D341Med (cell line): ENCODE results near the gene RHBG.

ENCODE experiments used
- DNase-seq: peaks from one replicate; pipeline ENCODE4 v3.0.0; 2012; ENCODE audit warnings: low spot score

Gene RHBG

DNA sequence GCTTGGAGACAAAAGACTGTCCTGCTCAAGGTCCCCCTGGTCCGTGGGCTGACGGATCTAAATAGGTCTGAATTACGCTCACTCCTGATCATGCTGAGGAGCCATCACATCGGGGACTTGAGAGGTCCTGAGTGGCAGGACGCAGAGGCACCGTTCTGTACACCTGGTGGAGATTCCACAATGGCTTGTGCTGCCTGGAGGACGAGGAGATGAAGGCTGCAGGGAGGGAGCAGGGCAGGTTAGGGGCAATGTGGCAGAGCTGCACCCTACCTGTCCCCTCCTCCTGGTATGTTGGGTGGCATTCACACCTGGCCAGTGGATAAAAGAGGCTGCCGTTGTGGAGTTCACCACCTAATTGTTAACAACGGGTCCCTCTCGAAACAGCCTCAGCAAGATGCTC, 38.7 kb downstream of the RHBG start:
- no peak for DNase-seq

DNA sequence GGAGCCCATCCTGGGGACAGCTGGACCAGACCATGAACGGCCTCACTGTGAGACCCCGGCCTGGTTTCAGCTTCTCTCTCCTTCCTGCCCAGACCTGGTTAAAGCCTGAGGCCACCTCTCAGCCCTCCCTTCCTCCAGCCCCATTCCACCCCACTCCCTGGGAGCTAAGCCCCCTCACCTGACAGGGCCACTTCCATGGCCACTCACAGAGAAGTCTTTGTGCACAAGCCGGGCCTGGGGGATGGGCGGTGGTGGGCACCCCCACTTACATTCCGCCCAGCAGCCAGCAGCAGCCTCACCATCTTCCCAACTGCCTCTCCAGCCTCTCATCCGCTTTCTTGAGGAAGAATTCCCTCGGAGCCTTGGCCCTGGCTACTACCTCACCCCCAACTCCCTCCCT, 40.4 kb downstream of the RHBG start:
- DNase-seq: no peak

DNA sequence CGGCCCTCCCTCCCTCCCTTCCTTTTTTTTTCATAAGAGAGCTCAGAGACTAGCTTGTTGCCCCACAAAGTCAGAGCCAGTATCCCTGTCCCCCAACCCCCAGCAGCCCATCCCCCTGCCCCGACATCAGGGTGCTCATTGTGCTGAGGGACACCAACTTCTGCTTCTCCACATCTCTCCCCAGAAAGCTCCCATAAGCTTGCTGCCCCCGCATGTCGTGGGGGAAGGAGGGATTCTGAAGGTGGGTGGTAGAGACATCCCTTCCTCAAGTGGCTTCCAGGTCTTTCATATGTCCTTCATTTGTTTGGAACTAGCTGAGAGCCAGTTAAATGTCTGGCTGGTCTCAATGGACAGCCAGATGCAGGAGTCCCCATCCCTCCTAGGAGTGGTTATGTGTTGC, 41.2 kb downstream of the RHBG start:
- no peak for DNase-seq

DNA sequence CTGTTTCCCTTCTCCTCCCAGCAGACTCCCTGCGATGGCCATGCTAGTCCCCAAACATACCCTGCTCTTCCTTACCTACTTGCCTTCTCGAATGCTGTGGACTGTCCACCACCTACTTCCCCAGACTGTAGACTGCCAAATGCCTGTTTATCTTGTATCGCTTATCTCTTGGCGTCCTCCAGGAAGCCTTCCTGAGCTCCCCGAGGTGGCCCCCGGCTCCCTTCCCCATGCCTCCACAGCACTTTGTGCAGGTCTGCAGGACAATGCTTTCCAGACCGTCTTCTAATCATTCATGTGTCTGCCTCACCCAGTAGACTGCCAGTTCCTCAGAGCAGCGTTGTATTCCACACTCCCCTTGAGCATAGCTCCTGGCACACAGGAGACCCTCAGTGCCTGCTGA, 41.7 kb downstream of the RHBG start:
- no peak for DNase-seq

DNA sequence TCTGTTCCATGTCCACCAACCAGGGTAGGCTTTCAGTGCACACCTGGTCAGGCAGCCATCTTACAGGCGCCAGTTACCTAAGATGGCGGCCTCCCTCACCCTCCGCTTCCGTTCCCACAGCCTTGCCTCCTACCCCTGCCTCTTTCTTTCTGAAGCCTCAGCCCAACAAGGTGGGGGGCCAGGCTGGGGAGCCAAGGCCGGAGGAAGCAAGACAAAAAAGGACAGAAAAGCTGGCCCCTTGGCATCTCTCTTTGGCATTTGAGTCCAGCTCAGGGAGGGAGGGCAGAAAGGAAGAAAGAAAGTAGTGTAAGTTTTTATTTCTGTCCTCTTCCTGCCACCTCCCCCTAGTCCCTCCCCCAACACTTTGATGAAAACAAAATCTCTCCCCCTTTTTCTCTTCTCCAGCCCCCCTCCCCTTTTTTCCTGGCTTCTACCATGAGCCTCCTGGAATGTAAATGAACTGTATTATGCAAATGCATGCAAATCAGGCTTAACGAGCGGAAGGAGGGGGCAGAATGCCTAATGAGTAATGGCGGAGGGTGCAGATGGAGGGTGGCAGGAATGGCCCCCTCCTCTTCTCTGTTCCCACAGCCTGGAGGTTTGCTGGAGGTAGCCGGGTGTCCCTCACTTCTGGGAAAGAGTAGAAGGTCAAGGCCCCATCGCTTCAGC, 43.8 kb downstream of the RHBG start:
- no peak for DNase-seq

DNA sequence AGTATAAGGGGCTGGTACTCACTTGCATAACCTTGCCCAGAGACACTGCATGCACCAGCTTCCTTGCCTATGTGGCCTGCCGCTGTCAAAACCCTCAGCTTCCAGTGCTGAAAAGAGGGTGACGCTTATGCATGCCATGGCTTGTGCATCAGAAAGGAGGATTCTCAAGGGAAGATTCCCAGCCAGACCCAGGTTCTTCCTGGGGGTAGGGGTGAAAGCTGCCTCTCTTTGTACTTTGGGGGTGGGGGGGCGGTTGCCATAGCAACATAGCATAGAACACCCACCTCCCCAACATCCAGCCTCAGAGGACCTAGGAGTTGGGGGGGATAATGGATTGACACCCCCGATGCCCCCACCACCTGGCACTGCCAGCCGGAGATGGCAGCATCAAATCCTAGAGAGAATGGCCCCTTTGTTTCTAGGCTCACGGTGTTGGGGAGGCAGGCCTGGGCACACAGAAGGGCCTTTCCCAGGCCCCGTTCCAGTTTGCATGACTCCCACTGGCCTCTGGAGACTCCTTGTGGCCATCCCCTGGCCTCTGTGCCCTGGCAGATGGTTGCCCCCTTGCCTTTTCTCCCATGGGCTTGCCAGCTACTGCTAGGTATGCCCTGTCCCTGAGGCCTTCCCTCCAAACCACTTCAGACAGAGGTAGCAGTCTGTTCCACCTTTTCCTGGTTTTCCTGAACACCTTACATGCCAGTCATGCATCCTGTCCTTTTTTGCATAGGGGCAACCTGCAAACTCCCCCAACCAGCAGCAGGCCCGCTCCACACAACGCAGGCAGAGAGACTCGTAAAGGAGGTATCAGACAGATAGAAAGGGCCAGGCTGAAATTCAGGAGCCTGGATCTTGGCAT, 44.6 kb downstream of the RHBG start:
- DNase-seq: no peak

DNA sequence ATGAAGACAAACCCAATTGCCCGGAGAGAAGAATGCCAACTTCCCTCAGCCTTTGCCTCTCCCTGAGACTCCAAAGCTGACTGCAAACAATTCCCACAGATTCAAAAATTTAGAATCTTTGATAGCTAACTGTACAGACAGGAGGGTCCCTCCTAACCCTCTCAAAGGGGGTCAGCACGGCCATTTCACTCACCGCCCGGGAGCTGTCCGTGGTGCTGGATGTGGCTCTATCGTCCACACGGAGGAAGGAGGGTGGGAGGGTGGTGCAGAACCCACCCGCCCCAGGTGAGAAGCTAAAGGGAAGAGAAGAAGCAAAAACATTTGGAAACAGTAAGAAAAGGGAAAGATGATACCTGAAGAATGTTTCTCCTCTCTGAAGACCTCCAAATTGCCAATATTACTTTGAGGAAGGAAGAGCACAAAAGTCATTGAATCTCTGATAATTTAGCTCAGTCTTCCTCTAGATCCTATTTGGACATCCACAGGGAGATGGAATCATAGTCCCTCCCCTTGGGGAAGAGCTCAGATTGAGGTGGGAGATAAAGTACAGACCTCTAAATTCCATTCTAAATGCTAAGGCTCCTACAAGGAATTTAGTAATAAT, 45.6 kb downstream of the RHBG start:
- no peak for DNase-seq

DNA sequence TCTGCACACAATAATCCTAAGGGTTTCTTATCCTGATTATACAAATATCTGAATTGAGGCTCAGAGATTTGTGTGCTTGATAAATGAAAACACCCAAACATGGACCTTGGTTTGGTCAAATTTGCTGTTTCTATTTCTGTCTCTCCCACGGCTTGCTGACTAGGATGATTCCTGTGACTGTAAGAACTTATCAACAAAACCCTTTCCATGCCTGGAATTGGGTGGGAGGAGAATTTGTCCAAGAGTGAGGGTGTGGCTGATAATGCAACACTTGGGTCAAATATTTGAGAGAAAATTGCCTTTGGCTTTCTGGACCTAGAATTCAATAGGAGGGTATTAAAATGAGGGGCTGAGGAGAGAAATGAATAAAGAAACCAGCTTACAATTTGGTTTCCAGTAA, 48.0 kb downstream of the RHBG start:
- DNase-seq: no peak

DNA sequence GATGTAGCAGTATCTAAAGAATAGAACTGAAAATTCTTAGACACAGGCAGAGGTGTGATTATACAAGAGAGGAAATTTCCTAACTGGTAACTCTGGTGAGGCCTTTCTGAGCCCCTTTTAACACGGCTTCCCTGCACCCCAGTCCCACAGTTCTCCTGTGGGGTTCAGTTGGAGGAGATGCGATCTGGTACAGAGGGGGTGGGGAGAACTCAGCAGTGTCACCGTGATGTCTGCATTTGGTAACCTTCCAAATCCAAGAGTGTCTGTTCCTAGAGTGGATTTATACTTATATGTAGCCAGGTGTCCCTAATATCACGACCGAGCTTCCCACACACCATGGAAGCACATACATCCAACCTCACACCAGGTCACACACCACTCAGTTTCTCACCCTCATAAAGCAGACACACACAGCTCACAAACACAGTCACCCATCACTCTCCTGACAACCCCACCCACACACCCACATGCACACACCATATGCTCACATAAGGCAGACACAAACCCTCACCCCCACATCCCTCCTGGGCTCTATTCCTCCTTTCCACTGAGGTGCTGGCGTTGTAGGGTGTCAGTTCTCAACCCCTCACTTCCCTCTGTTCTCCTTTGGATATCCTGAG, 48.5 kb downstream of the RHBG start:
- no peak for DNase-seq

DNA sequence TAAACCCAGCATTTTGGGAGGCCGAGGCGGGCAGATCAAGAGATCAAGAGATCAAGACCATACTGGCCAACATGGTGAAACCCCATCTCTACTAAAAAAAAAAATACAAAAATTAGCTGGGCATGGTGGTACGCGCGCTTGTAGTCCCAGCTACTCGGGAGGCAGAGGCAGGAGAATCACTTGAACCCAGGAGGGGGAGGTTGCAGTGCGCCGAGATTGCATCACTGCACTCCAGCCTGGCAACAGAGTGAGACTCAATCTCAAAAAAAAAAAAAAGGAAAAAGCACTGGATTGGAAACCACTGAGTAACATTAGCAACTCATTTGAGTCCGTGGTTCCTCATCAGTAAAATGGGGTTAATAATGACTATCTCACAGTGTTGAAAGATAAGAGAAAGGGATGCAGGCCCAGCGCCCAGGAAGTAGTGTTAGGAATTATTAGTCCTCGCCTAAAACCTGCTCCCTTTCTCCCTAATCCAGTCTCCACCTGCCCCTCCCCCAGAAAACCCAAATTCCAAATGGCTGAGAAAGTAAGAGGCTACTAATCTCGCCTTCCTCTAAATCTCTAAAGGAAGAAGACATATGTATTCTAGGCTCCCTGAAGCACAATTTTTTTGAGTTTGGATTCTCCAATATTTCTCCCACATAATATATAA, 49.5 kb downstream of the RHBG start:
- DNase-seq: no peak

DNA sequence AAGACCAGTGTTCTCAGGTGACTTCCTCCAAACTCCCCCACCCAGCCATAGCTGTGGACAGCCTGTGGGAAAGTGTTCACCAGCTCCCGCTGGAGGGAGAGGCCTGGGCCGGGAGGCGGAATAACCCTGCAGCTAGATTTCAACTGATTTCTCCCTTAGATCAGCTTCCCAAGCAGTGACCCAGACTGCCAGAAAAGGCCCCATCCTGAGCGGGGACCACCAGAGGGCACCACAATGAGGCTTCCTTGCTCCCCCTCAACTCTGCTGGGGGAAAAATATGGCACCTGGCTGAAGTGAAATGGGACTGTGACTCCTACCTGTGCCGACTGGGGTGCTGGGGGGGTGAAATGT, 50.8 kb downstream of the RHBG start:
- DNase-seq: peak; percentile 82

DNA sequence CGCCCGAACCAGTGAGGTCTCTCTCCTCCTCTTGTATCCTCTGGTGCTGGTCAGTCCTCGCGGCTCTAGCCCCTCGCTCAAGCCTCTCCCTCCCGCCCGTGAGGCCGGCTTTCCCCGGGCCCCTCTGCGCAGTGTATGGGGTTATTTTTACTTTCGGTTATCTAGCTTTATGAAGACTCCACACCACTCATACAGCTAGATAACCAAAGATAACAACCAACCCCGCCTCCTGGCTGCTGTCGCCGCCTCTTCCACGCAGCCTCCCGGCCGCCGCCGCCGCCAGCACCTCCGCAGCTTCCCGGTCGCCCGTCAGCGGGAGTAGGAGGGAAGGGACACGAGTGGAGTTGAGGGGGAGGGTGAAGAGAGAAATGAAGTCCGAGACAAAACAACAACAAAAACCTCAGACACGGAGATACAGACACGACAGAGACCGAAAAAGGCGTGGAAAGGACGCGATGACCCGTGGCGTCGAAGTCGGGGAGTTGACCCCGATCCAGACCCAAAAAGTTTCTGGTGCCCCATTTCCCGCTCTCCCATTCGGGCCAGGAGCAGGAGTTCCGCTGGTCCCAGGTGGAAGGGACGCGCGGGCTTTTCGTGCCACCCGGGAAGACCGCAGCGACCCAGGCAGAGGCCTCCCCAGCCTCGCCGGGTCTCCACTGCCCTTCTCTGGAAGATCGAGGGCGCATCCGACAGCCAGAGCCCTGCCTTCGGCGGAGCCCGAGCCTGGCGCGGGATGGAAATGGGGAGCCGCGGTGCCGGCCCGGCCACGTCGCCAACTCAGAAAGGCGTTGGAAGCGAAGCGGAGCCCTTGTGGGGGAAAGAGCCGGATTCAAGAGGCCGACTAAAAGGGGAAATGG, 51.4 kb downstream of the RHBG start:
- DNase-seq: peak; percentile 63

DNA sequence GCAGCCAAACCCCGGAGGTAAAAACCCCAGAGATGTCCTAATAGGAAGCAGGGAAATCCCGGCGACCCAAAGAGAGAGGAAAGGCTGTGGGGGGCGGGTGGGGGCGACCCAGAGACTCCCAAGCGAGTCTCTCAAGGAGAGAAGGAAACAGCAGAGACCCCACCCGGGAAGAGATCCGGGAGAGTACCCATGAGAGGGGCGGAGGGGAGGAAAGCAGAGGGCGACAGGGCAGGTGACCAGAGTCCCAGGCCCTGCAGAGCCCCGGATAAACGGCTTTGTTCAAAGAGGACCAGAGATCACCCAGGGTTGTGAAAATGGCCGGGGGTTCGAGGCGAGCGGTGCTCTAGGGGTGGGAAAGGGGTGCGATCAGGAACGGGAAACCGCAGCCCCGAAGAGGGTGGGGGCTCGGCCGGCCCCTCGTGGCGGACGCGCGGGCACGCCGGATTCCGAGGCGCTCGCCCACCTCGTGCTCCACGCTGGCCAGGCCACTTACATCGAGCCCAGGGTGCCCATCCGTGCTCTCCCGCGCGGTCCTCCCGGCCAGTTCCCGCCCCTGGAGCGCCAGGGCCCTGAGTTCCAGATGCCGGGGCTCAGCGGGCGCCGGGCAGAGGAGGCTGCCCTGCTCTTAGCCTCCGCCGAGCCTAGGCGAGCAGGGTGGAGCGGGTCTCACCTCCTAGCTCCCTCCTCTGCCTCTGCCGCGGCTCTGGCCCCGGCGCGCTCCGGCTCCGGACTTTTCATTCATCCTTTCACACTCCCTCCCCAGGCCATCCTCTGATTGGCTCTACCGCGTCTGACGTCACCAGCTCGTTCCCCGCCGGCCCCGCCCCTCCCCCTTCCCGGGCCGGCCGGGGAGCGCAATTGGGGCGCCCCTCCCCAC, 52.3 kb downstream of the RHBG start:
- peak; percentile 98 for DNase-seq

DNA sequence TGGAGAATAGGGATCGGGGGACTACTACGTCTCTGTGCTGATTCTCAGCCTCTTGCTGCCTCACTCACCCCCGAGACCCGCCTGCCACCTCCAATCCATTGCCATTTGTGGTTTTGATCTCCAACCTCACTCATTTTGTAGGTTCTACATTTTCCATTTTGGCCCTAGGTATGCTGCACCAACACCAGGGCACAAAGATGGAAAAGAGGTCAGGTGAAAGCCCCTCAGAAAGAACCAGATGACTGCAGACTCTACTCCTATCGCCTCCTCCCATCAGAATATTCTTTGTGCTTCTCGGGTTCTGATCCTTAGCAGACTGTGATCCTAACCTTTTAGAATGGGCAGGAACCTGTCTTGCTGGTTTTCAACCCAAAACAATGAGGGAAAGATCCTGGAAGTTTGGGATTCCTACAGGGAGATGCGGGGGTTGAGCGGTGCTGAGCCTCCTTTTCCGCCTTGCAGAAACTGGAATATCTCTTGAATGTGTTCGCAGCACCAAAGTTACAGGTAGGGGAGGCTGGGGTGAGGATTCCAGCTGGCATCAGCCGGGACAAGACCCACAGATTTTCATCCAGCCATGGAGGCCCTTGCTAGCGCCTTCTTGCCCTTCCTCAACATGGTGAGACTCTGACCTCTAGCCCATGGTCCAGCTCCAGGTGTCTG, 53.1 kb downstream of the RHBG start:
- no peak for DNase-seq

DNA sequence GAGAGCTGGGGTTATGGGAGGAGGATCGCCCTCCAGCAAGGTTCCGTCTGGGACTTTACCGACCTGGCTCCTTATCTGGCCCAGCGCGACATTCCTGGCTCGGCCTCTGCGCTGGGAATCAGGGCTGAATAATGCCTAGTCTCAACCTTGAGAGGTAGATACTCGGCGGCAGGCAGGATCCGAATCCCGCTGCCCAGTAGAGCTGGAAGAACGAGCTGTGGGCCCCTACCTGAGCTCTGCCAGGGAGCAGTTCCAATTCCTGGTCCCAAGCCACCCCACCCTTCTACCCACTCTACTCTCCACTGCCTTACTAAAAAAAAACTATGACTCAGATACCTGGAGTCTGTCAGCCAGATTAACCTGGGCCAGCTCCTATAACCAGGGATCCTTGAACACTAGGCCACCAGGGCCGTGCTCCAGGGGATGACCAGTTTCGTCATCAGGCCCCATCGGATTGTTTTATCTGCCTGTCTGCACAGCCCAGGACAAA, 53.6 kb downstream of the RHBG start:
- no peak for DNase-seq

DNA sequence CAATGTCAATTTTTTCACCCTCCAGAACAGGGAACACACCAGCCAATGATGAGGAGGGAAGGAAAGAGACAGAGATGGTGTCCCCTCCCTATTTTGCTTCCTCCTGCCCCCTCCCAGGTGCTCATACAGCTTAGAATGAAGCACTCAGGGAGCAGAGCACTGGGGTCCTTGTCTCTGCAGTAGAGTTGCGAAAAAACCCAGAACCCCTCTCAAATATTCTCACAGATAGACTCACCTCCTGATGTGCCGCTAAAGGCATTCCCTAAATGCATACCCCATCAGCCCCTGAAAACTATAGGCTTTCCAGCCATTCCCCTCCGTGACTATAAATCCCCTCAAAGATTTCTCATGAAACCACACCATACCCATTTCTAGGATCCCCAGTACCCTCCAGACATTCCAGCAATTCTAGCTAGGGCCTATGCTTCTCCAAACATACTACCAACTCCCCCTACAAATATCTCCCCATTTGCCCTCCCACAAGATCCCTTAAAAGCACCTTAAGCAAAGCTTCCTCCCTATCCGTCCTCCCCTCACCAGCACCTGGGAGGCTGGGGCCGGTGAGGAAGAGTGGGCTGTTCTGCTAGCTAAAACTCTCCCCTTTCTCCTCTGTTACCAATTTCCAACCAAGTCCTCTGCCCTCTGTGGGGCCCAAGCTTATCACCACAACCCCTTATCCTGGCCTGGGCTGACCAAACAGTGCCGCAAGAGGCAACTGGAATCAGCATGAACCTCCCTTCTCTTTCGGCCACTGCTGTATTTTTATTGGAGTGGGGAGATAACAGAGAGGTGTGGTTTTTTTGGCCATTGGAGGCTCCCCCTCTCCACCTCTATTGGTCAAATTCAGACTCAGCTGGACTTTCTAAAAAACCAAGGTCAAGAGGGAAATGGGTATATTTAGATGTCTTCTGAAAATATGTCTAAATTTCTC, 54.7 kb downstream of the RHBG start:
- DNase-seq: no peak

DNA sequence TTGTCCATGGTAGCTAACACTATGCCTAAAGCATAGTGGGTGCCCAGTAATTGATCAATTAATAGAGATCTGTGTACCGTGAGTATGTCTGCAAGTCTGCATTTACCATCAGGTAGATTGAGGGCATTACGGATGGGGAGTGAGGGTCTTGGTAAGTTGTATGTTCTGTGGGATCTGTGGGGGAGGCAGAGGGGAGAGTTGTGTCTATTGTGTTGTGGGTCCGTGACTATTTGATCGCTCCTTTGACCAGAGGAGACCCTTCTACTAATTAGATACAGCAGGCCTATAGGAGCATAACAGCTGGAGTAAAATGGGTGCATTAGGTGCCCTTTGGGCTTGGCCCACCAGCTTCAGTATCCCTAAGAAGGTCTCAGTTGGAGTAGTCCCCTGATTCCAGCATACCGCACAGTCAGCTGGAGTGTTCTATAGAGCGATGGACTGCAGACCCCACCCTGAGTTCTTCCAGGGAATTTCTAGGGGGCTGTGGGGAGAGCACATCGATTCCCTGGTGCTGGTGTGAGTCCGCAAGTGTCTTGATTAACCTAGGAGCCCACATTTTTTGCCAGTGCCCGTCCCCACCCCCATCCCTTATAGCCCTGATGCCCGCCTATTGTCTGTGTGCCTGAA, 55.9 kb downstream of the RHBG start:
- DNase-seq: no peak

DNA sequence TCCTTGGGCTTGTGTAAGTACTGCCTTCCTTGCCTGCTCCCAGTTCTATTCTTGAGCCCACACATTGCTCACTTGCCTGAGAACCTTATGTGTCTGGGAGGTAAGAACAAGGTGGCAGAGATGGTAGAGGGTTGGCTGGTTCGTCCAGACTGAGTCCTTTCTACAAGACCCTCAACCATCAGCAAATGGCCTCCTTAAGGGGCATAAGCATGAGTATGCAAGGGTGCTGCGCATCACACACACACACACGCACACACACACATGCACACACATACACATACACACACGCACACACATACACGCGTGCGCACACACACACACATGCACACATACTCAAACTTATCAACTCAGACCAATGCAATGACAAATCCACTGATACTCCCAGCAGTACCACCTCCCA, 56.9 kb downstream of the RHBG start:
- no peak for DNase-seq
